Neural cell (in vitro differentiated cells): ENCODE results near the gene SEZ6. TPM values are rescaled to one million over a fixed set of nuclear protein-coding genes. Genes with fewer than 3 reads are reported as not detected.

Source experiments
- H2AFZ ChIP-seq: fragments of 200-600, 300-800 bp; sonication (generic), shearing (Covaris generic); 2 replicates; pipeline ENCODE4 v1.6.0; 2014; ENCODE audit warnings: low read depth, mild to moderate bottlenecking, antibody characterized with exemption, low read length, moderate library complexity
- H3F3A ChIP-seq: fragments of 200-600 bp; shearing (Covaris generic); 2 replicates; pipeline ENCODE4 v1.6.1; 2016; ENCODE audit warnings: mild to moderate bottlenecking, moderate library complexity, mixed read lengths, antibody characterized with exemption, low read length; ENCODE audit not compliant: insufficient read depth, poor library complexity, severe bottlenecking
- H3K27ac ChIP-seq: fragments of 200-600, 300-800 bp; sonication (generic), shearing (Covaris generic); 2 replicates; pipeline ENCODE4 v1.5.1; 2014; ENCODE audit warnings: mild to moderate bottlenecking, low read length, moderate library complexity
- H3K27me3 ChIP-seq: fragments of 300-800, 200-600 bp; sonication (generic), shearing (Covaris generic); 2 replicates; pipeline ENCODE4 v1.6.0; 2014; ENCODE audit warnings: mild to moderate bottlenecking, low read depth, low read length, moderate library complexity; ENCODE audit not compliant: insufficient read depth
- H3K36me3 ChIP-seq: fragments of 300-800, 200-600 bp; sonication (generic), shearing (Covaris generic); 2 replicates; pipeline ENCODE4 v1.5.1; 2014; ENCODE audit warnings: mild to moderate bottlenecking, antibody characterized with exemption, low read length, moderate library complexity; ENCODE audit not compliant: insufficient read depth
- H3K4me2 ChIP-seq: fragments of 300-800, 200-600 bp; sonication (generic), shearing (Covaris generic); 2 replicates; pipeline ENCODE4 v1.6.0; 2014; ENCODE audit warnings: mild to moderate bottlenecking, low read length
- H3K4me3 ChIP-seq: fragments of 300-800, 200-600 bp; sonication (generic), shearing (Covaris generic); 2 replicates; pipeline ENCODE4 v1.5.1; 2014; ENCODE audit warnings: mild to moderate bottlenecking, low read length, moderate library complexity
- H3K79me2 ChIP-seq: fragments of 200-600 bp; shearing (Covaris generic); replicated peaks from 2 replicates; pipeline ENCODE4 v1.6.0; 2014; ENCODE audit warnings: mild to moderate bottlenecking, low read length, moderate library complexity; ENCODE audit not compliant: insufficient read depth
- H3K9ac ChIP-seq: fragments of 300-800, 200-600 bp; sonication (generic), shearing (Covaris generic); 2 replicates; pipeline ENCODE4 v1.6.1; 2016; ENCODE audit warnings: mild to moderate bottlenecking, low read length, mixed read lengths
- H3K9me2 ChIP-seq: fragments of 200-600 bp; shearing (Covaris generic); 2 replicates; pipeline ENCODE4 v1.6.1; 2016; ENCODE audit warnings: mild to moderate bottlenecking, low read length, mixed read lengths; ENCODE audit not compliant: insufficient read depth
- H3K9me3 ChIP-seq: fragments of 200-600, 300-800 bp; sonication (generic), shearing (Covaris generic); 2 replicates; pipeline ENCODE4 v1.6.1; 2016; ENCODE audit warnings: mild to moderate bottlenecking, mixed run types, low read length, moderate library complexity, mixed read lengths
- H4K20me1 ChIP-seq: fragments of 200-600 bp; shearing (Covaris generic); 2 replicates; pipeline ENCODE4 v1.6.1; 2016; ENCODE audit warnings: mild to moderate bottlenecking, mixed run types; ENCODE audit not compliant: insufficient read depth
- CTCF ChIP-seq: fragments of 450-650 bp; IDR thresholded peaks from 2 replicates; pipeline ENCODE4 v1.5.1; 2014; ENCODE audit warnings: antibody characterized with exemption, mild to moderate bottlenecking, moderate library complexity; ENCODE audit not compliant: poor library complexity, severe bottlenecking
- EP300 ChIP-seq: fragments of 450-650 bp; conservative IDR thresholded peaks from 2 replicates; pipeline ENCODE4 v1.6.1; 2014; ENCODE audit warnings: antibody characterized with exemption, mild to moderate bottlenecking, moderate library complexity; ENCODE audit not compliant: poor library complexity, severe bottlenecking
- EZH2 ChIP-seq: fragments of 200-600, 300-800 bp; shearing (Covaris generic), sonication (generic); IDR thresholded peaks from 2 replicates; pipeline ENCODE4 v1.6.1; 2014; ENCODE audit warnings: antibody characterized with exemption, low read length, borderline replicate concordance, mild to moderate bottlenecking; ENCODE audit not compliant: insufficient read depth, poor library complexity, severe bottlenecking
- MXI1 ChIP-seq: fragments of 450-650 bp; conservative IDR thresholded peaks from 2 replicates; pipeline ENCODE4 v1.6.1; 2014; ENCODE audit warnings: antibody characterized with exemption, mild to moderate bottlenecking; ENCODE audit not compliant: poor library complexity, severe bottlenecking
- POLR2AphosphoS5 ChIP-seq: IDR thresholded peaks from 2 replicates; pipeline ENCODE4 v1.6.1; 2012
- RAD21 ChIP-seq: fragments of 450-650 bp; conservative IDR thresholded peaks from 2 replicates; pipeline ENCODE4 v1.6.1; 2014; ENCODE audit warnings: antibody characterized with exemption, mild to moderate bottlenecking, moderate library complexity
- REST ChIP-seq: IDR thresholded peaks from 2 replicates; pipeline ENCODE4 v1.6.1; 2012; ENCODE audit warnings: borderline replicate concordance
- SMC3 ChIP-seq: fragments of 450-650 bp; conservative IDR thresholded peaks from 2 replicates; pipeline ENCODE4 v1.6.1; 2014; ENCODE audit warnings: antibody characterized with exemption, mild to moderate bottlenecking, moderate library complexity; ENCODE audit not compliant: poor library complexity
- TAF1 ChIP-seq: IDR thresholded peaks from 2 replicates; pipeline ENCODE4 v1.6.1; 2012; ENCODE audit warnings: low read depth
- polyA plus RNA-seq: library from polyadenylated mRNA; depleted of rRNA; stranded (reverse); fragments of >200 nt; gene quantifications from 2 replicates; pipeline ENCODE4 v1.2.3, GENCODE V29; 2014

SEZ6 gene
- polyA plus RNA-seq, 1 donor from 2014 or later = 15.1 TPM

- no peak overlapping the region for H3K4me3 ChIP-seq
- H3F3A ChIP-seq = no peaks in the 10 kb centered on the region
- H3K9me2 ChIP-seq = no peaks in the 10 kb centered on the region
- H3K36me3 ChIP-seq = no peaks in the 10 kb centered on the region
- no peaks in the 10 kb centered on the region for H4K20me1 ChIP-seq
- no peaks in the 10 kb centered on the region for H3K27me3 ChIP-seq
- H3K9me3 ChIP-seq = no peaks in the 10 kb centered on the region
- TF ChIP-seq EZH2 (no peak), EP300 (no peak)
- no peak overlapping the region for H3K9ac ChIP-seq
- no peaks in the 10 kb centered on the region for H3K79me2 ChIP-seq
- H2AFZ ChIP-seq = no peak overlapping the region
- no peak overlapping the region for H3K27ac ChIP-seq
- H3K4me2 ChIP-seq = no peak overlapping the region
Measured at GRCh38 chr17:28957277-28957991, 48.4 kb downstream of the SEZ6 start.

GRCh38 chr17:28956861-28957260, 49.0 kb downstream of the SEZ6 start:
- Histone ChIP-seq H3K79me2 (no peaks in the 10 kb centered on the region), H2AFZ (no peak overlapping the region), H3K9me2 (no peaks in the 10 kb centered on the region), H3K4me3 (no peak overlapping the region), H3K9me3 (no peaks in the 10 kb centered on the region), H4K20me1 (no peaks in the 10 kb centered on the region), H3F3A (no peaks in the 10 kb centered on the region), H3K27ac (no peak overlapping the region), H3K27me3 (no peaks in the 10 kb centered on the region), H3K4me2 (no peak overlapping the region), H3K9ac (no peak overlapping the region), H3K36me3 (no peaks in the 10 kb centered on the region)
- no peak for TF ChIP-seq TAF1
- no peak for TF ChIP-seq POLR2AphosphoS5
- TF ChIP-seq MXI1 = no peak
- TF ChIP-seq REST = no peak
- TF ChIP-seq EP300 = no peak
- TF ChIP-seq CTCF = no peak
- no peak for TF ChIP-seq EZH2

GRCh38 chr17:28956112-28956511, 49.7 kb downstream of the SEZ6 start:
- Histone ChIP-seq H3K27ac (no peak overlapping the region), H3K4me3 (no peak overlapping the region), H3K9ac (no peak overlapping the region), H3K9me2 (no peaks in the 10 kb centered on the region), H3K9me3 (no peaks in the 10 kb centered on the region), H3K27me3 (no peaks in the 10 kb centered on the region), H3K36me3 (no peaks in the 10 kb centered on the region), H3K4me2 (no peak overlapping the region), H3K79me2 (no peaks in the 10 kb centered on the region), H2AFZ (no peak overlapping the region), H4K20me1 (no peaks in the 10 kb centered on the region), H3F3A (no peaks in the 10 kb centered on the region)
- TF ChIP-seq MXI1 = no peak
- TF ChIP-seq REST = no peak
- no peak for TF ChIP-seq TAF1
- TF ChIP-seq CTCF = no peak
- no peak for TF ChIP-seq EP300
- no peak for TF ChIP-seq SMC3
- no peak for TF ChIP-seq EZH2
- no peak for TF ChIP-seq RAD21
- no peak for TF ChIP-seq POLR2AphosphoS5
